Measurements from ENCODE around the gene RAB7A.
"Not testable (repeated sequence)": the region's sequence is repeated elsewhere in the genome, so short reads cannot be mapped to it uniquely, and the experiment has no call there.

RAB7A gene

DNA sequence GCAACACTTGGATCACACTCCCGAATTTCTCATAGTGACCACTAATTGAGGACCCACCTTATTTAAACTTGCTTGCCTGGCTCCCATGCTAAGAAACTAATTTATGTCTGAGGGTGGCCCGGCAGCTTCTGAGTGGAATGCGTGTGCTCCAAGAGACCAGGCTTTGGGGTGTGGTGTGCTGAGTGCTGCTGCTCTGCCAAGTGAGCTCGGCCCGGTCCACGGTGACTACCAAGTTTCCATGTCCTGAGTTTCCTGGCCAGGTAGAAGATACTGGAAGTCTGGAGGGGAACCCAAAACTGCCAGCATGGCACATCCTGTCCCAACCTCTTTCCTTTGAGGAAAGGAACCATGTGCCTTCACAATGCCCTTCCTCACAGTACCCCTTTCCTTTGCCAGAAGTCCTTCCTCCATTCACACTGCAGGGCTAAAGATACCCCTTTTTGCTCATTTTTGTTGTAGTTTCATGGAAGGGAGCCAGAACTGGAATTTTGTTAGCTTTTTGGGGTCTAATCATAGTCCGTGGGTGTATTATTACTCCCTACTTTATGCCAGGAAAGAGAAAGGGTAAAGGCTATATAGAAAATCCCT lies 94.4 kb downstream of the RAB7A start:
- DNase-seq (ENCODE audit: low spot score), result no peak

- DNase-seq (ENCODE audit: low spot score), result no peak
These were observed 97.0 kb downstream of the RAB7A start for GRCh38 chr3:128823008-128823407.

- DNase-seq (ENCODE audit: low spot score), result no peak
These were observed 97.6 kb downstream of the RAB7A start for GRCh38 chr3:128823631-128824030.

- DNase-seq (ENCODE audit: low spot score), result no peak
These were observed 98.3 kb downstream of the RAB7A start for GRCh38 chr3:128824132-128824850.

DNA sequence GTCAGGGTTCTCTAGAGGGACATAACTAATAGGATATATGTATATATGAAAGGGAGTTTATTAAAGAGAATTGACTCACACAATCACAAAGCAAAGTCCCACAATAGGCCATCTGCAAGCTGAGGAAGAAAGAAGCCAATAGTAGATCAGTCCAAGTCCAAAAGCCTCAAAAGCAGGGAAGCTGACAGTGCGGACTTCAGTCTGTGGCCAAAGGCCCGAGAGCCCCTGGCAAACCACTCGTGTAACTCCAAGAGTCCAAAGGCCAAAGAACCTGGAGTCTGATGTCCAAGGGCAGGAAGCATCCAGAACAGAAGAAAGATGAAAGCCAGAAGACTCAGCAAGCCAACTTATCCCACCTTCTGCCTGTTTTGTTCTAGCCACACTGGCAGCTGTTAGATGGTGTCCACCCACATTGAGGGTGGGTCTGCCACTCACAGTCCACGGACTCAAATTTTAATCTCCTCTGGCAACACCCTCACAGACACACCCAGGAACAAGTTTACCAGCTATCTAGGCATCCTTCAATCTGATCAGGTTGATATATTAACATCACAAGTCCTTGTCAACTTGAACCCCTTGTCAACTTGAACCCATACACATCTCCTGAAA lies 99.2 kb downstream of the RAB7A start:
- no peak for DNase-seq (ENCODE audit: low spot score)

- DNase-seq (ENCODE audit: low spot score), result not testable (repeated sequence)
These were observed 103.1 kb downstream of the RAB7A start for GRCh38 chr3:128829087-128829486.

DNA sequence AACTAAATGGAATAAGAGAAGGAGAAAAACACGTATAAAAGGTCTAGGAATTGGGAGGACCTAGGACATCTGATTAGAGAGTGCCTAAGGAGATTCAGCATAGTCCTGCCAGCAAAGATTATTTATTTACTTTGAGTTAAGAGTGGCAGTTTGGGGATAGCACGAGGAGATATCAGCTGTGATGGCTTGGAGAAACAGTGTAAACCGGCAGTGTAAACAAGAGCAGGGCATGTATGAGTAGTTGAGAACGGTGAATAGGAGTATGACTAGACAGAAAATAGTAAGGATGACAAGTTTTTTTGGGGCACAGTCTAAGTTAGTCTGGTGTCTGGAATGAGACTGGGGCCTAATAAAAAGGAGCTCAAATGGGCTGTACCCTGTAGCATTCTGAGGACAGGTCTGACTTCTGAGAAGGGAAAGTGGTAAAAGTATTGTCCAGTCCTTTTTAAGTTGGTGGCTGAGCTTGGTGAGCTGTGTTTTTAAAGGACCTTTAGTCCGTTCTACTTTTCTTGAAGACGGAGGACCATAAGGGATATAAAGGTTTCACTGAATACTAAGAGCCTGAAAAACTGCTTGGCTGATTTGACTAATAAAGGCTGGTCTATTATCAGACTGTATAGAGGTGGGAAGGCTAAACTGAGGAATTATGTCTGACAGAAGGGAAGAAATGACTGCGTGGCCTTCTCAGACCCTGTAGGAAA lies 104.1 kb downstream of the RAB7A start:
- DNase-seq (ENCODE audit: low spot score), result not testable (repeated sequence)

DNA sequence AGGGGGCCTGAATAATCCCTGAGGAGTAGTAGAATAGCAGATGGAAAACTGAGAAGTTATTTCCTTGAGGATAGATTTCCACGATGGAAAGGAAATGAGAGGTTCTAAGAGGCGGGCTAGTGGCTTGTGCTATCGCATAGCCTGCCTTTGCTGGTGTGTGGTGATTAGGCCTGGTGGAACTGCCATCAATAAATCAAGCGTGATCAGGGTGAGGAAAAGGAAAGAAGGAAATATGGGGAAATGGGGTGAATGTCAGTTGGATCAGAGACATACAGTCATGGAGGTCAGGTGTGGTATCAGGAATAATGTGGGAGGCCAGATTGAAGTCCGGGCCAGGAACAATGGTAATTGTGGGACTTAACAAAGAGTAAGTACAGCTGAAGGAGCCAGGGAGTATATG lies 104.8 kb downstream of the RAB7A start:
- not testable (repeated sequence) for DNase-seq (ENCODE audit: low spot score)

GRCh38 chr3:128832979-128833378 lies 107.0 kb downstream of the RAB7A start:
- DNase-seq (ENCODE audit: low spot score), result not testable (repeated sequence)

- no peak for DNase-seq (ENCODE audit: low spot score)
These were observed 109.1 kb downstream of the RAB7A start for GRCh38 chr3:128835096-128835495.

DNA sequence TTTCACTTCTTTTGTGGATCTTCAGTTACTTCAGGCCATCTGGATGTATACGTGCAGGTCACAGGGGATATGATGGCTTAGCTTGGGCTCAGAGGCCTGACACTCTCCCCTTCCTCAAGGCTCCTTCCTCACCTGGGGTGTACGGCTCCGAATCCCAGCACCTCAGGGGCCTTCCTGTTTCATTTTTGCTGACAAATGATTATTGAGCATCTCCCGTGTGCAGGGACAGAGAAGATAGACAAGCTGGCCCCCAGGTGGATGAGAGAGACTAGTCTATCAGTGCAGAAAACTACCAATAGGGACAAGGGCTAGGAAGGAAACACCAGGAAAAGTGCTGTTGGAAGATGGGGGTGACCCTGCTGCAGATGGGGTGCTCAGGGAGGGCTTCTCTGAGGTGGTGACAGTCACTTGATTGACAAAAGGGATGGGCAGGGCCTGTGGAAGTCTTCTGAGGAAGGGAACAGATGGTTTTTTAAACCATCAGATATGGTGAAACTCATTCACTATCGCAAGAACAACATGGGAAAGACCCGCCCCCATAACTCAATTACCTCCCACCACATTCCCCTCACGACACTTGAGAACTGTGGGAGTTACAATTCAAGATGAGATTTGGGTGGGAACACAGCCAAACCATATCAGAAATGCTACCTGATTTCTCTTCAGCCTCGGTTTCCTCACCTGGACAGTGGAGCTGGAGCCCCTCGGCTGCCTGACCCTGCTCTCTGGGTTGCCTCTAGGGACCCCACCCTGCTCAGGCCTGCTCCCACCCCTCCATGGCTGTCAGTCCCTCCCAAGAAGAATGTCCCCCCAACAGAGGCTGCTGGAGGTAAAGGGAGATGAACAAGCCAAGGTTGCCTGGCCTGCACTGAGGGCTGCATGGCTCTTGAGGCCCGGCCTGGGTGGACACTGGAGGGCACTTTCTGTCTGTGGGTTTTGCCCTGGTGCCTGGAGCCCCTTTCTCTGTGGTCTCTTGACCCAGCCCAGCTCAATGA lies 116.2 kb downstream of the RAB7A start:
- no peak for DNase-seq (ENCODE audit: low spot score)

DNA sequence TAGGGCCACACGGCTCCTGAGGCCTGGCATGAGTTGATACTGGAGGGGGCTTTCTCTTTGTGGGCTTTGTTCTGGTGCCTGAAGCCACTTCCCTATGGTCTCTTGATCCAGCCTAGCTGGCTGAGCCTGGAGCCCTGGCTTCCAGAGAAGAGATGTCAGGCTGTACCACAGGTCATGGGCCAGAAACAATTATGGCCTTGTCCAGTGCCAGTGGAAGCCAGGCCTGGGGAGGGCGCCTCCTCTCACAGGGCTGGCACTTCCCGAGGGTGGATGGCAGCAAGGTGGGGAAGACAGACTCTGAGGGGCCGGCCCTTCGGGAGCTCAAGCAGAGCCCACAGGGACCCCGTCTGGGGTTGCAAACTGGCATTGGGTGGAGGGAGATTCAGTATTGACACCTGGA lies 118.5 kb downstream of the RAB7A start:
- DNase-seq (ENCODE audit: low spot score), result no peak

GRCh38 chr3:128845119-128845777 lies 119.3 kb downstream of the RAB7A start:
- DNase-seq (ENCODE audit: low spot score), result no peak

GRCh38 chr3:128845778-128846485 lies 119.9 kb downstream of the RAB7A start:
- DNase-seq (ENCODE audit: low spot score), result peak; percentile 98

DNA sequence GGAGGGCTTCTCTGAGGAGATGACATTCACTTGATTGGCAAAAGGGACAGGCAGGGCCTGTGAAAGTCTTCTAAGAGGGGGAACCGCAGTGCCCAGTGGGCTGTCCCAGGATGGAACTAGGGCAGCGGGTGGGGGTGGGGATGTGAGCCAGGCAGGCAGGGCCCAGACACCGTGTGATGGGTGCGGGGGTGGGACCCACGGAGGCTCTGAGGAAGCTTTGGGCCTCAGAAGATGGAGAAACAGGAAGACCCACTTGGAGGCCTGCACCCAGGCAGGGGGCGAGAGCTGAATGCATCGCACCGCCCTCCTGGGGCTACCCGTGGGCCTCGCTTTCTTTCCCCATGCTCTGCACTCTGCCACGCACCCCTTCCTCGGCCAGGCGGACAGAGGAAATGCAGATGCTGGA lies 120.5 kb downstream of the RAB7A start:
- no peak for DNase-seq (ENCODE audit: low spot score)

DNA sequence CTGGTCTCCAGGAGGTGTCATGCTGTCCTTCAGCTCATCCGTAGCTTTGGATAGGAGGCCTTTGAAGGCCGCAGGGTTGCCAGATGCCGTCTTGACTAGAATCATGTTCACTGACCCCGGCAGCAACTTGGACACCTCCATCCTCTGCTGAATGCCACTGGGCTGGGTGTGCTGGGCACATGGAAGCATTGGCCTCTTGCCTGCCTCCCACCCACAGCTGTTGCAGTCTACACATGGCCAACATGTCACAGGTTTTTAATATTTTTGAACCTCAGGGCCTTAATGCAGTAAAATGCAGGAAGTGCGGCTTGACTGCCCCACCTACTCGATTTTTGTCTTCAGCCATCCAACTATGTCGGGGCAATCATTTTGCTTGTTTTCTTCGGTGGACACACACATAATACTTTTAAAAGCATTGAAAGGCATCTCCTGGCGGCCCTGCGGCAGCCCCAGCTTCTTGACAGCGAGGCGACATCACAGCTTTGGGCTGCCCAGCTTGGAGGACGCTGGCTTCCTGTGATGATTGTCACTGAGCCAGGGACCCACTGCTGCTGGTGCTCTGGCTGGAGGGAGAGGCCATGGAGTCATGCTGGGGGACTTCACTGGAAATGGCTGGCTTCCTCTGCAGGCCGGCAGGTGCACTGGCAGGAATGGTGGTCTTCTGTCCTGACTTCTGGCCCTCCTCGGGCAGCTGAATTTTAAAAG lies 121.8 kb downstream of the RAB7A start:
- no peak for DNase-seq (ENCODE audit: low spot score)

GRCh38 chr3:128848936-128849335 lies 123.0 kb downstream of the RAB7A start:
- no peak for DNase-seq (ENCODE audit: low spot score)

GRCh38 chr3:128849911-128850455 lies 124.0 kb downstream of the RAB7A start:
- DNase-seq (ENCODE audit: low spot score), result peak; percentile 35

GRCh38 chr3:128850544-128850943 lies 124.6 kb downstream of the RAB7A start:
- no peak for DNase-seq (ENCODE audit: low spot score)
